Esophagus muscularis mucosa (tissue), 4 donors: Measurements from ENCODE around the gene ARHGAP31. TPM values are rescaled to one million over a fixed set of nuclear protein-coding genes. Genes with fewer than 3 reads are reported as not detected.

ENCODE experiments used
- DNase-seq: peaks from one replicate; pipeline ENCODE4 v3.0.0-alpha.2; 2017; ENCODE audit errors: extremely low spot score
- H3K27ac ChIP-seq, 4 donors: fragments of 200-600 bp; sonication (generic); replicated peaks in 1 of 4; 1 replicate in 3 of 4; 2 replicates in 1 of 4; pipeline ENCODE4 v1.5.1; 2016 to 2019; ENCODE audit warnings: mild to moderate bottlenecking in 1 of 4
- H3K27me3 ChIP-seq, 4 donors: fragments of 200-600 bp; sonication (generic); one replicate each; pipeline versions ENCODE4 v1.5.1 to v1.6.0; 2016 to 2019
- H3K36me3 ChIP-seq, 4 donors: fragments of 200-600 bp; sonication (generic); one replicate each; pipeline ENCODE4 v1.5.1; 2016 to 2019
- H3K4me1 ChIP-seq, 4 donors: fragments of 200-600 bp; sonication (generic); one replicate each; pipeline ENCODE4 v1.5.1; 2016 to 2019
- H3K4me3 ChIP-seq, 4 donors: fragments of 200-600 bp; sonication (generic); 1 replicate in 2 of 4; 2 replicates in 2 of 4; pipeline ENCODE4 v1.5.1; 2016 to 2019; ENCODE audit warnings: mild to moderate bottlenecking in 4 of 4, moderate library complexity in 1 of 4
- H3K9me3 ChIP-seq, 4 donors: fragments of 200-600 bp; sonication (generic); 1 replicate in 3 of 4; 2 replicates in 1 of 4; pipeline ENCODE4 v1.5.1; 2016 to 2019
- EP300 ChIP-seq: sonication (generic); formaldehyde crosslinking; IDR thresholded peaks from one replicate; pipeline ENCODE4 v1.6.1; 2017; ENCODE audit warnings: antibody characterized with exemption
- POLR2A ChIP-seq: fragments of 450-650 bp; IDR thresholded peaks from one replicate; pipeline ENCODE4 v1.6.1; 2017; ENCODE audit warnings: antibody characterized with exemption, moderate library complexity, mild to moderate bottlenecking, low read depth
- POLR2AphosphoS5 ChIP-seq, 2 donors: sonication (generic); formaldehyde crosslinking; IDR thresholded peaks; one replicate each; pipeline ENCODE4 v1.6.1; 2017; ENCODE audit warnings: antibody characterized with exemption in 2 of 2
- WGBS: methylation state at CpG from one replicate; pipeline ENCODE4 v1.1.5; 2018; 5-methylcytosine and 5-hydroxymethylcytosine counted together
- intact Hi-C: fragments of 100-400 bp; cut with DNase I; formaldehyde crosslinking; loops from one replicate; pipeline ENCODE4 v1.15.1; 2023
- total RNA-seq, 4 donors: library from RNA; depleted of rRNA; stranded (reverse); fragments of >200 nt; gene quantifications; one replicate each; pipeline versions ENCODE4 v1.1.0 to v1.2.1, GENCODE V29; 2016
- TF ChIP-seq, protein P1 (sequence below), 3 experiments: fragments of 200-600 bp in 2 of 3; fragments of 450-650 bp in 1 of 3; sonication (generic) in 2 of 3; IDR thresholded peaks; one replicate each; pipeline ENCODE4 v1.5.1; 2017 to 2019; ENCODE audit warnings: antibody characterized with exemption in 3 of 3, mild to moderate bottlenecking in 2 of 3, moderate library complexity in 1 of 3

Gene ARHGAP31
- total RNA-seq, 4 donors from 2014 or later = 14.5 to 25.9 (median 23.1) TPM

DNA sequence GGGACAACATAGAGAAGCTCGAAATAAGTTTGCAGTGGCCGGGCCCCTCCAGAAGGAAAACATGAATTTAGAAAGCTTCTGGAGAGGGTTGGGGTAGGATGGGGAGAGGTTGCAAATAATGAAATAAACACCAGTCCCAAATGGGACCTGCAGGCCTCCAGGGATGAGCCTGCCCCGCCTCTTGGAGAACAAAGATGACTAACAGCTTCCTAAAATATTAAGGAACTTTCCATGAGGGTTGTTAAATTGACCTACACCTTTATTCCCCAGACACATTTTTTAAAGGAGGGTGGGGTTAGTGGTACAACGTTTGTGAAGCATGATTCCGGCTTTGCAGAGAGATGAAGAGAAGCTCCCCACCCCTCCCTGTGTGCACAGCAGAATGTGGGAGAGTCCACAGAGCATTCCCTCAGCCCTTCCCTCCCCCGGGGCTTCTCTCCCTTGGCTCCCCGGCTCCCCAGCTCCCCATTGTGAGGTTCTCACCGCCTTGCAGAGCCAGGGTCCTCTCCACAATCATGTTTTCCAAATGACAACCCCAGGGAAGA lies 84.1 kb downstream of the ARHGAP31 start:
- Histone ChIP-seq H3K27ac (no peak overlapping the region), H3K36me3 (peaks cover 10 to 76% (median 46%) of the 10 kb centered on the region in 4 donors), H3K9me3 (no peaks in the 10 kb centered on the region), H3K4me1 (no peaks in the 10 kb centered on the region), H3K27me3 (no peaks in the 10 kb centered on the region), H3K4me3 (no peak overlapping the region)
- intact Hi-C loops = no loop called here
- 82% methylated on average over 8 of the region's 8 CpGs for WGBS
- DNase-seq = no peak
- no peak for TF ChIP-seq EP300
- no peak for TF ChIP-seq POLR2AphosphoS5 (IDR thresholded peaks at IDR 0.05)
- TF ChIP-seq, protein P1, sequence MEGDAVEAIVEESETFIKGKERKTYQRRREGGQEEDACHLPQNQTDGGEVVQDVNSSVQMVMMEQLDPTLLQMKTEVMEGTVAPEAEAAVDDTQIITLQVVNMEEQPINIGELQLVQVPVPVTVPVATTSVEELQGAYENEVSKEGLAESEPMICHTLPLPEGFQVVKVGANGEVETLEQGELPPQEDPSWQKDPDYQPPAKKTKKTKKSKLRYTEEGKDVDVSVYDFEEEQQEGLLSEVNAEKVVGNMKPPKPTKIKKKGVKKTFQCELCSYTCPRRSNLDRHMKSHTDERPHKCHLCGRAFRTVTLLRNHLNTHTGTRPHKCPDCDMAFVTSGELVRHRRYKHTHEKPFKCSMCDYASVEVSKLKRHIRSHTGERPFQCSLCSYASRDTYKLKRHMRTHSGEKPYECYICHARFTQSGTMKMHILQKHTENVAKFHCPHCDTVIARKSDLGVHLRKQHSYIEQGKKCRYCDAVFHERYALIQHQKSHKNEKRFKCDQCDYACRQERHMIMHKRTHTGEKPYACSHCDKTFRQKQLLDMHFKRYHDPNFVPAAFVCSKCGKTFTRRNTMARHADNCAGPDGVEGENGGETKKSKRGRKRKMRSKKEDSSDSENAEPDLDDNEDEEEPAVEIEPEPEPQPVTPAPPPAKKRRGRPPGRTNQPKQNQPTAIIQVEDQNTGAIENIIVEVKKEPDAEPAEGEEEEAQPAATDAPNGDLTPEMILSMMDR (IDR thresholded peaks at IDR 0.05) = no peak
- no peak for TF ChIP-seq POLR2A

DNA sequence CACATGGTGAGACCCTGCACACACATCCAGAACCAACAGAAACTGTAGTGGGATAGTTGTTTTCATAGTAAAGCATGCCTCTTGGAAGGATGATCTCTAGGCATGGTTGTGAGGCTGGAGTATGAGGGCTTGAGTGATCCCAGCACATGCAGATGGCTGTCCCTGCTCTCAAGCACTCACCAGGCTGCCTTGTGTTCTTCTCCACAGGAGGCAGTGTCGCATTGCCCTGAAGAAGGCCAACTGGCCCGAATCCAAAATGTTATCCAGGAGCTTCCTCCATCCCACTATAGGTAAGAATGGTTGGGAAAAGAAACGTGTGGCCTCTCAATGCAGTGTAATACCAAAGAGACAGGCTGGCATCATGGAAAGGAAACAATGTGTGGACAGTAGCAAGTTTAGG lies 86.5 kb downstream of the ARHGAP31 start:
- Histone ChIP-seq H3K9me3 (no peaks in the 10 kb centered on the region), H3K27me3 (no peaks in the 10 kb centered on the region), H3K27ac (no peak overlapping the region), H3K4me3 (no peak overlapping the region), H3K36me3 (peaks cover 14 to 83% (median 51%) of the 10 kb centered on the region in 4 donors), H3K4me1 (no peaks in the 10 kb centered on the region)
- intact Hi-C loops = no loop called here
- TF ChIP-seq POLR2AphosphoS5 (IDR thresholded peaks at IDR 0.05) (no peak), EP300 (no peak), POLR2A (no peak)
- TF ChIP-seq, protein P1 (IDR thresholded peaks at IDR 0.05) = peak in 1 of 3 experiments; percentile 3
- 68% methylated on average over 3 of the region's 3 CpGs for WGBS
- no peak for DNase-seq

DNA sequence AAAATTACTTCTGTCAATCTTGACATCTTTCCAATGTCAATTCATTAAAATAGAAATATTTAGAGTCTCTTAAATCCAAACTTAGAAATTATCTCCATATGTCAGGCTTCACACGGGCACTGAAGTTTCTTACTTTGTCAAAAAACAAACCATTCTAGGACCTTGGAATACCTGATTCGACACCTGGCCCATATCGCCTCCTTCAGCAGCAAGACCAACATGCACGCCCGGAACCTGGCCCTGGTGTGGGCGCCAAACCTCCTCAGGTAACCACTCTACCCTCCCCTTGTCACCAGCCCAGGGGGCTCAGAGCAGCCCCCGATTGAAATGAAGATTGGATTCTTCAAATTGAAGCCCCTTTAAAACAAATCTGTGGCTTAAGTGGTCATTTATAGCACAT lies 88.0 kb downstream of the ARHGAP31 start:
- WGBS = 96% methylated on average over 7 of the region's 7 CpGs
- DNase-seq = no peak
- Histone ChIP-seq H3K4me1 (no peaks in the 10 kb centered on the region), H3K27me3 (no peaks in the 10 kb centered on the region), H3K4me3 (no peak overlapping the region), H3K36me3 (peaks cover 14 to 83% (median 55%) of the 10 kb centered on the region in 4 donors), H3K27ac (no peak overlapping the region), H3K9me3 (no peaks in the 10 kb centered on the region)
- TF ChIP-seq EP300 (no peak), POLR2A (no peak), POLR2AphosphoS5 (IDR thresholded peaks at IDR 0.05) (no peak)
- TF ChIP-seq, protein P1 (IDR thresholded peaks at IDR 0.05) = no peak
- intact Hi-C loops = no loop called here

DNA sequence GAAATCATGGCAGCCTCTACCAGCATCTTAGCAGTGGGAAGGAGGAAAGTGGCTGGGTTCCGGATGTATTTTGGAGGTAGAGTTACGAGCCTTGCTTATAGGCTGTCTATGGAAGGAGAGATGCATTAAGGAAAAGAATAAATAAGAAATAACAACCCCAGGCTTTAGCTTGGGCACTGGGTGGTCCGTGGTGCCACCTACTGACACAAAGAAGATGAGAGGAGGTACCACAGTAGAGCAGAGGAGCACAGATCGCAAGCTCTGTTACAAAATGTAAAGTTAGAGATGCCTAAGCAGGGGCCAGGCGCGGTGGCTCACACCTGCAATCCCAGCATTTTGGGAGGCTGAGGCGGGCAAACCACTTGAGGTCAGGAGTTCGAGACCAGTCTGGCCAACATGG lies 94.4 kb downstream of the ARHGAP31 start:
- intact Hi-C loops = no loop called here
- Histone ChIP-seq H3K36me3 (peaks cover 32 to 92% (median 62%) of the 10 kb centered on the region in 4 donors), H3K9me3 (no peaks in the 10 kb centered on the region), H3K27ac (no peak overlapping the region), H3K4me3 (no peak overlapping the region), H3K4me1 (no peaks in the 10 kb centered on the region), H3K27me3 (no peaks in the 10 kb centered on the region)
- no peak for DNase-seq
- TF ChIP-seq EP300 = no peak
- TF ChIP-seq, protein P1 (IDR thresholded peaks at IDR 0.05) = peak; percentile 22 to 35 (median 27)
- WGBS = 70% methylated on average over 8 of the region's 8 CpGs

DNA sequence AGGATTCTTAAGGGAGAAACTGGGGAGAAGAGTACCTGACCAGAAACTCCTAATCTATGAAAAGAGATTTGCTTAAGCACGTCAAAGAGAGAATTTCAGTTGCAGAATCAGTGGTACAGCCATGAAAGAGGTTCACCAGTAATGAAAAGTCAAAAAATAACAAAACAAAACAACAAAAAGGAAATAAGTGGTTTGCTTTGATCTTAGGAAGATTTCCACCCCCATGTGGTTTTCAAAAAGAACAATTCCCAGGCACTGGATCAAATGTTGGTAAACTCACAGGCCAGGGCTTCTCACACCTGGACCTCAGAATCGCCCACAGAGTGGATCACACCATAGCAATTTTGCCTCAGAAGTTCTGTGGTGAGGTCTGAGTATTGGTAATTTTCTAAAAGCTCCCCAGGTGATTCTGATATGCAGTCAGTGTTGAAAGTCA lies 101.8 kb downstream of the ARHGAP31 start:
- Histone ChIP-seq H3K36me3 (peaks cover 34 to 92% (median 66%) of the 10 kb centered on the region in 4 donors), H3K27me3 (no peaks in the 10 kb centered on the region), H3K9me3 (no peaks in the 10 kb centered on the region), H3K4me1 (no peaks in the 10 kb centered on the region), H3K27ac (no peak overlapping the region), H3K4me3 (no peak overlapping the region)
- intact Hi-C loops = no loop called here
- TF ChIP-seq, protein P1 (IDR thresholded peaks at IDR 0.05) = no peak
- TF ChIP-seq EP300 (no peak), POLR2AphosphoS5 (IDR thresholded peaks at IDR 0.05) (no peak), POLR2A (no peak)
- DNase-seq = no peak
- WGBS = 94% methylated on average over 2 of the region's 2 CpGs
